OCI-LY3 (cell line): ENCODE measurements around the gene SH2B2.
"Not testable (repeated sequence)": the region's sequence is repeated elsewhere in the genome, so short reads cannot be mapped to it uniquely, and the experiment has no call there.

Source experiments
- CTCF ChIP-seq: fragments of 200-600, 300-600 bp; sonication (generic); IDR thresholded peaks from 2 replicates; pipeline ENCODE4 v1.5.1; 2014; ENCODE audit warnings: antibody characterized with exemption, low read length, low read depth
- EZH2phosphoT487 ChIP-seq: fragments of 200-600 bp; shearing (Covaris generic); IDR thresholded peaks from 2 replicates; pipeline ENCODE4 v1.6.1; 2018; ENCODE audit warnings: antibody characterized with exemption, mixed run types, low read depth

- not testable (repeated sequence) for TF ChIP-seq CTCF, EZH2phosphoT487
Measured at GRCh38 chr7:102335574-102335973, 48.9 kb downstream of the SH2B2 start.
